IPS-NIHi7 (cell line): ENCODE results near the gene TLK1.

ENCODE experiments used
- DNase-seq: peaks from one replicate; pipeline ENCODE4 v3.0.0; 2012; ENCODE audit warnings: mixed read lengths; ENCODE audit errors: extremely low spot score

TLK1 gene

GRCh38 chr2:170999654-171000053 lies 161.0 kb downstream of the TLK1 start:
- no peak for DNase-seq

- no peak for DNase-seq
Measured at GRCh38 chr2:170997893-170998597, 162.6 kb downstream of the TLK1 start.

DNA sequence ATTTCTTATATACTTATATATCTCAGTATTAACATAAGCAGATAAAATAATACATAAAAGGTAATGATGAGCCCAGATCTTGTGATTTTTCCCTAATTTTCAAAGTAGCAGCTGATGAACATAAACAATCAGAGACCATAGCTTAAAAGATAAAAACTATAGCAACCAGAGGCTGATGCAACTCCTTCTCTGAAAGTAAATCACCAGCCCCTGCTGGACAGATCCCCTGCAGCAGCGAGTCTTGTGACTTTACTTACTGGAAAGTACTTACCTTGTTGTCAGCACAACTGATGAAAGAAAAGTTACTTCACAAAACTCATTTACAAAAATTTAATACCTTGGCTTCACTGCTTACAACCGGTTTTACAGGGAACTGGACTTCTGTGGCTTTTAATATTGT lies 164.4 kb downstream of the TLK1 start:
- DNase-seq = no peak

GRCh38 chr2:170991398-170992182 lies 169.1 kb downstream of the TLK1 start:
- no peak for DNase-seq

DNA sequence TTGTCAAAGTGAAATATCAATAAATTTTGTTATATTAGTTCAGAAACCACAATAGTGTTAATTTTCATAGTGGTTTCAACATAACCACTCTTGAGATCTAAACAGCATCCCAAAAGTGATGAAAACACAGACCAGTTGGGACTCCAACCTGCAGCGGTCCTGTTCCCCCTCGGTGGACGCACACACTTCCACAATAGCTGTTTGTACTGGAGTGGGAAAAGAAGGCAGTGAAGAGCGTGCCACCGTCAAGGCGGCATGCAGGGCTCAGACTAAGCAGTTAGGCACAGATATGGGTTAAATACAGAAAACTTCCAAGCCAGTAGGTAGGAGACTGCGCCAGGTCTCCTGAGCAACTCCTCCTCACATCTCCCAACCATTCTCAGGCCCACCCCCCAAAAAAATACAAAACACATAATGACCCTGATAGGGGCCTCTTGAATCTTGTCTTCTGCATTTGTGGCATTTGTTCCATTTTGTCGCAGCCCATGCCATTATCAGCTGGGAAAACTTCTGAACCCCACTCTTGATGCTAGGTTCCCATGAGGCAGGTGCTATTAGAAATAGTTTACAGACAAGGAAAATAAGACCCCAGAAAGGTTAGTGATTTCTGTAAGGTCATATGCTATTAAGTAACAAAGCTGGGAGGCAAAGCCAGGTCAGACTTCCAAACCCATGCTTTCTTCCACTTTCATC lies 174.0 kb downstream of the TLK1 start:
- no peak for DNase-seq

GRCh38 chr2:170985407-170985806 lies 175.3 kb downstream of the TLK1 start:
- no peak for DNase-seq

GRCh38 chr2:170984079-170984478 lies 176.6 kb downstream of the TLK1 start:
- no peak for DNase-seq

- no peak for DNase-seq
Measured at GRCh38 chr2:170975943-170976270, 184.8 kb downstream of the TLK1 start.

GRCh38 chr2:170975127-170975942 lies 185.4 kb downstream of the TLK1 start:
- no peak for DNase-seq

DNA sequence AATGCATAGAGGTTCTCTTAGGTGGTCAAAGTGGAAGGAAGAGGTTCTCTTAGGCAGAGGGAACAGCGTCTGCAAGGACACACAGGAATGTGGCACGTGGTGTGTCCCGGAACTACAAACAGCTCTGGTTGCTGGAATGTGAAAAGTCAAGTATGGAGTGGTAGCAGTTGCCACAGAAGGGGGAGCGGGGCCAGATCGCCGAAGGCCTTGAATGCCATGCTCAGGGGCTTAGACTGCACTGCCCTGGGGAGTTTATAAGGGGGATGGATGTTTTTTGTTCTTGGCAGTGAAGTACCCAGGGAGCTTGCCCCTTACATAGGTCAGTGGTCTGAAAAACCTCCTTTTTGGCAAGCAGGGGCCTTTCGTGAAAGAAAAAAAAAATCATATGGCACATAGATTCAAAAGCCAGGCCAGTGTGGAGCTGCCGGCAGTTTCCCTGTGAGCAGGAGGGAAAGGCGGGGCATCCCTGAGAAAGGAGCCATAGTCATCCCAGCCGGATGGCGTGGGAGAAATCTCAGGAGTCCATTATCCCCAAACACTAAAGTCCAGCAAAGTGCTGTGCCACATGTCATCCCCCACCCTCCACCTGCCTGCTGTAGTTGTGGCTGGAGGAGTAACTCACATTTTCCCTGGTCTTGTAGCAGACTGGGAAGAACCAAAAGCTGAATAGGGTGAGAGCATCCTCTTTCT lies 186.2 kb downstream of the TLK1 start:
- peak; percentile 55 for DNase-seq

DNA sequence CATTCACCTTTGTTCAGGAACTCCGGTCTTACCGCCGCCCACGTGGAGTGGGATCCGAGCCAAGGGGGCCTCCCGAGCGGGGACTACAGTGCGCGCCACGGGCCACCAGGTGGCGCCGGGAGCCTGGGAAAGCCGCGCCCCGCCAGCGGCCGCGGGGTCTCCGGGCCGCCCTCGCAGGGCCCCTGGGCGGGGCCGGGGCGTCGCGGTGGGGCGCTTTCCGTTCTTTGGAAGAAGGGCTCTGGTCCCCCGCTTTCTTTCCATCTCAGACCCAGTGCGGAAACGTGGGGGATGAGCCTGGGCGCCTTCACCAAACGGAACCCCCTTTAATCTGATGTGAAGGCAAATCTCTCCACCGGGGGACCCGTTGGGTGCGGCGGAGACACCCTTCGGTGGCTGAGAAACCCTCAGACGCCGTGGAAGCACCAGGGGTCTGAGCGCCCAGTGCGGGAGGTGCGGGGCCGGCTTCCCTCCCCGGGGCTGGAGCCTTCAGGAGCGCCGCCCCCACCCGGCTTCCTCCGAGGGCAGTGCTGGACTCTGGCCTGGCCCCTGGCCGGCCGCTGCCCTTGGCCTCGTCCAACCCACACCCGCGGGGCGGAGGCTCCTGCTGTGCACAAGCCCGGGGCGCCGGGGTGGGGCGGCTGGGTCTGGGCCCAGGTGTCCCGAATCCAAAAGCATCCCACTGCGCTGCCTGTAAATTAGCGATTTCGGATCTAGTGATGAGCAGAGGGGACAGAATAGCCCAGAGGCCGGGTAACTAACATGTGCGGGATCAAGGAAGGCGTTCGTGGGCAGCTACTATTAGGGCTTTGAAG lies 187.0 kb downstream of the TLK1 start:
- peak; percentile 94 for DNase-seq

DNA sequence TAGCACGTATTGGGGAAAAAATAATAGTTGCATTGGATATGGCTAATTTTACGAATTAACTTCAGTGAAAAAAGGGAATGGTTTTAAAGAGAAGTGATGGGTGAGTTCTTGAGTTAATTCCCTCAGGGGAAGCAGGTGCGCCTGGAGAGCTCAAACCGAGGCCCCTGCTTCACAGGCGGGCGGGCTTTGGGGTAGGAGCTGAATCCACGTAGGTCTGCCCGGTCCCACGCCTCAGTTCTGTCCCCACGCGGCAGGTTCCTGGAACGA lies 187.5 kb downstream of the TLK1 start:
- DNase-seq = no peak

DNA sequence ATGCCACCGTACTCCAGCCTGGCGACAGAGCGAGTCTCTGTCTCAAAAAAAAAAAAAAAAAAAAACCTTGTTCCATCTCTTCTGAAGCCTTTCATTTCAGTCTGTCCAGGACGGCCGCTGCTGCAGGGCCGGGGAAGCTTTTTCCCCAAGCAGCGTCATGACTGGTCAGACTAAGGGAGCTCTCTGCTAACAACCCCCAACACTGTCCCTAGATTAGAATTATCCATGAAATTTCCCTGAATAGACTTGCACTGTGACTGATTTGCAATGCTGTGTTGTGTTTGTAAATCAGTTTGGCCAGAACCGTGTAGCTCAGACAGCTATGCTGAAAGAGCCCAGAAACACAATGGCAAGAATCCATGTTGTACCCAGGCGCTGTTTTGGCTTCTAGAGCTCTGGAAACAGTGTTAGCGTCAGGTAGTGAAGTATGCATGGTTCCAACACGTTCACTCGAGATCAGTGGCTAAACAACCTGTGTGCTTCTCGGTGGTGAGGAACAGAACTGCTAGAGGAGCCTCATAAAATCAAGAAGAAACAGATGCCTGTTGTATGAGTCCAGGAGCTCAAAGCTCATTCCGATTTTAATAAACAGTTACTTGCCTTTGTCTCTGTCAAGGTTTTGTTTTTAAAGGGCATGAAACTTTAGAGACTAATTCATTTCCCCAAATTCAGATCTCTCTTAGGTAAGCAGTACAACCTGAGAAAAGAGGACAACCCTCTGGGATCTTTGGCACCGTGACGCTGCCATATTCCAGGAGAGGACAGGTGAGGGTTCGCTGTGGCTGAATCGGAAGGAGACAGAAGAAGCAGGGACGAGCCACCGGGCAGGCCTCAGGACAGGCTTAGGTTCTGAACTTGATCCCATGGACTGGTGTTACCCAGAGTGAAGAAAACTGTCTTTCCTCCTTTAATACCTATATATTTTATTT lies 188.1 kb downstream of the TLK1 start:
- no peak for DNase-seq

DNA sequence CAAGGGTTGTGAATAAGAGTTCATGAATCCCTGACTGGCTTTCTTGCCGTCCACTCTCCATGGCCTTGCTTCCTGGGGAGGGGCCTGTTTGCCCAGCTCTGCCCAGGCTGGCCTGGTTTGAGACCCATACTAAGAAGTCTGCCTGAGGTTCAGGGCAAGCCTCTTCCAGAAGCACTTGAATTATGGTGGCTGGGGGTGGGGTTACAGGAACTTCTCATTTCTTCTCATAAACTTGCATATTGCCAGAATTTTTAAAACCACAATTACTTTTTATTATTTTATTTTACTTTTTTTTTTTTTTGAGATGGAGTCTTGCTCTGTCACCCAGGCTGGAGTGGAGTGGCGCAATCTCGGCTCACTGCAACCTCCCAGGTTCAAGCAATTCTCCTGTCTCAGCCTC lies 189.6 kb downstream of the TLK1 start:
- DNase-seq = no peak

DNA sequence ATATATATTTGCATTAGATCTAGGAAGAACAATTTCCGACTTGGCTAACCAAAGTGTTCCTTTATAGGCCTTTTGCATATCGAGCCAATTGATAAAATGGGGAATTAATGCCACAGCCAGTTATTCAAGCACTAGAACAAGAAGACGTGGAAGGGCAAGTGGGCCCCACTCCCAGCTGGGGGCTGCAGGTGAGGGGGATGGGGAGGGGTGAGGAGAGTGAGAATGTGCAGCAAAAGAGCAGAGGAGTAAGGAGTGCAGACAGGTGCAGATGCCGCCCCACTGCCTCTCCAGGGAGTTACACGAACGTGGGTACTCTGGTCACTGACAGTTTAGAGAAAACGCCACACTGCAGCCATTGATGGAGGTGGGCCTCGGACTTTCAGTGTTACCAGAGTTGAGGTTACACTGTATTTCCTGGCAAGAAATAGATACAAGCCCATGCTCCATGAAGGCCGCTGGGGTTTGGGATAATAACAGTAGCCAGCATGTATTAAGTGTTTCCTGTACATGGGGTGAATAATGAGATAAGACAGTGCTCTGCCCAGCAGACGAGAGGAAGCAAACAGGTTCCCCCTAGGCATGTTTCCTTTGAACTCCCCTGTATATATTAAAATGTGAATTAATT lies 190.7 kb downstream of the TLK1 start:
- no peak for DNase-seq

GRCh38 chr2:170969030-170969429 lies 191.7 kb downstream of the TLK1 start:
- no peak for DNase-seq

- no peak for DNase-seq
Measured at GRCh38 chr2:170968205-170969003, 192.3 kb downstream of the TLK1 start.

DNA sequence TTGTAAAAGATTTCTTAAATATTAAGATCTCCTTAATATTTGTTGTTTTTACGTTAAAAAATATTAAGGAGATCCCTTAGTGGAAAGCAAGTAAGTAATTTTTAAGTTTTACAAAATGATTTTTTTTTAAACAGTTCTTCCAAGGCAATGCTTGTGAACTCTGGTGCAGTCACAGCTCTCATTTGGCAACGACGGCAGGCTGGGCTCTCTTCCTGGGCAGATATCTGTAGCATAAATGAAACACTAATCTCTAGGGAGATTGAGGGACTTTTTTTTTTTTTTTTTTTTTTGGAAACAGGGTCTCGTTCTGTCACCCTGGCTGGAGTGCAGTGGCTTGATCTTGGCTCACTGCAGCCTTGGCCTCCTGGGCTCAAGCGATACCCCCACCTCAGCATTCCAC lies 193.1 kb downstream of the TLK1 start:
- no peak for DNase-seq
